HEK293 (cell line): ENCODE measurements around the gene ACACB.
A peak's percentile ranks its signal among the peaks of the same experiment; 100 is the strongest.

Source experiments
- GLIS2 ChIP-seq: fragments of 450-650 bp; formaldehyde crosslinking; IDR thresholded peaks from 2 replicates; pipeline ENCODE4 v1.5.1; 2016; ENCODE audit warnings: missing biosample characterization, missing genetic modification characterization
- KLF17 ChIP-seq: fragments of 450-650 bp; formaldehyde crosslinking; IDR thresholded peaks from 2 replicates; pipeline ENCODE4 v1.5.1; 2016; ENCODE audit warnings: missing biosample characterization, missing genetic modification characterization
- KLF8 ChIP-seq: fragments of 450-650 bp; formaldehyde crosslinking; IDR thresholded peaks from 2 replicates; pipeline ENCODE4 v1.5.1; 2016; ENCODE audit warnings: missing biosample characterization, missing genetic modification characterization
- MZF1 ChIP-seq: fragments of 450-650 bp; formaldehyde crosslinking; IDR thresholded peaks from 2 replicates; pipeline ENCODE4 v1.5.1; 2017; ENCODE audit warnings: missing biosample characterization, missing genetic modification characterization, borderline replicate concordance
- OSR2 ChIP-seq: fragments of 450-650 bp; formaldehyde crosslinking; IDR thresholded peaks from 2 replicates; pipeline ENCODE4 v1.5.1; 2016; ENCODE audit warnings: missing biosample characterization, missing genetic modification characterization
- PRDM10 ChIP-seq: fragments of 450-650 bp; formaldehyde crosslinking; IDR thresholded peaks from 2 replicates; pipeline ENCODE4 v1.5.1; 2016; ENCODE audit warnings: missing biosample characterization, missing genetic modification characterization
- SCRT1 ChIP-seq: fragments of 450-650 bp; formaldehyde crosslinking; IDR thresholded peaks from 2 replicates; pipeline ENCODE4 v1.5.1; 2016; ENCODE audit warnings: missing biosample characterization, missing genetic modification characterization, borderline replicate concordance
- TSHZ1 ChIP-seq: fragments of 450-650 bp; formaldehyde crosslinking; IDR thresholded peaks from 2 replicates; pipeline ENCODE4 v1.5.1; 2016; ENCODE audit warnings: missing biosample characterization, missing genetic modification characterization, borderline replicate concordance
- ZBTB44 ChIP-seq: fragments of 450-650 bp; IDR thresholded peaks from 2 replicates; pipeline ENCODE4 v1.5.1; 2018; ENCODE audit warnings: missing biosample characterization, mild to moderate bottlenecking, missing genetic modification characterization
- ZNF148 ChIP-seq: fragments of 450-650 bp; formaldehyde crosslinking; IDR thresholded peaks from 2 replicates; pipeline ENCODE4 v1.5.0; 2017; ENCODE audit warnings: missing biosample characterization, missing genetic modification characterization, borderline replicate concordance
- ZNF157 ChIP-seq: fragments of 450-650 bp; formaldehyde crosslinking; IDR thresholded peaks from 2 replicates; pipeline ENCODE4 v1.5.1; 2016; ENCODE audit warnings: missing biosample characterization, missing genetic modification characterization
- ZNF24 ChIP-seq: fragments of 450-650 bp; formaldehyde crosslinking; IDR thresholded peaks from 2 replicates; pipeline ENCODE4 v1.5.1; 2016; ENCODE audit warnings: missing biosample characterization, missing genetic modification characterization
- ZNF280D ChIP-seq: fragments of 450-650 bp; formaldehyde crosslinking; IDR thresholded peaks from 2 replicates; pipeline ENCODE4 v1.5.1; 2016; ENCODE audit warnings: missing biosample characterization, missing genetic modification characterization
- ZNF362 ChIP-seq: fragments of 450-650 bp; formaldehyde crosslinking; IDR thresholded peaks from 2 replicates; pipeline ENCODE4 v1.5.1; 2016; ENCODE audit warnings: missing biosample characterization, missing genetic modification characterization
- ZNF423 ChIP-seq: fragments of 450-650 bp; formaldehyde crosslinking; IDR thresholded peaks from 2 replicates; pipeline ENCODE4 v1.5.1; 2016; ENCODE audit warnings: missing biosample characterization, missing genetic modification characterization
- ZNF548 ChIP-seq: fragments of 450-650 bp; formaldehyde crosslinking; IDR thresholded peaks from 2 replicates; pipeline ENCODE4 v1.5.1; 2016; ENCODE audit warnings: missing biosample characterization, missing genetic modification characterization
- ZNF560 ChIP-seq: fragments of 450-650 bp; formaldehyde crosslinking; IDR thresholded peaks from 2 replicates; pipeline ENCODE4 v1.5.1; 2017; ENCODE audit warnings: missing biosample characterization, missing genetic modification characterization, borderline replicate concordance
- ZNF571 ChIP-seq: fragments of 450-650 bp; formaldehyde crosslinking; IDR thresholded peaks from 2 replicates; pipeline ENCODE4 v1.5.0; 2017; ENCODE audit warnings: missing biosample characterization, missing genetic modification characterization
- ZNF585B ChIP-seq: fragments of 450-650 bp; formaldehyde crosslinking; IDR thresholded peaks from 2 replicates; pipeline ENCODE4 v1.5.1; 2016; ENCODE audit warnings: missing biosample characterization, missing genetic modification characterization
- ZNF776 ChIP-seq: fragments of 450-650 bp; formaldehyde crosslinking; IDR thresholded peaks from 2 replicates; pipeline ENCODE4 v1.5.0; 2017; ENCODE audit warnings: missing biosample characterization, missing genetic modification characterization, borderline replicate concordance

Gene ACACB

GRCh38 chr12:109305547-109305946 is 189.2 kb downstream of the ACACB start (continued):
- no peak for TF ChIP-seq ZNF548 (tag by site-specific recombination)
- TF ChIP-seq KLF17 (tag by site-specific recombination): peak; percentile 70
- no peak for TF ChIP-seq ZNF560 (tag by site-specific recombination)
- no peak for TF ChIP-seq ZNF24 (tag by site-specific recombination)
- TF ChIP-seq TSHZ1 (tag by site-specific recombination): no peak
- no peak for TF ChIP-seq ZNF157
- TF ChIP-seq ZNF776 (tag by site-specific recombination): no peak
- TF ChIP-seq GLIS2 (tag by site-specific recombination): no peak
- no peak for TF ChIP-seq MZF1 (tag by site-specific recombination)
- no peak for TF ChIP-seq SCRT1 (tag by site-specific recombination)
- TF ChIP-seq OSR2 (tag by site-specific recombination): no peak
- no peak for TF ChIP-seq KLF8
- no peak for TF ChIP-seq ZNF571 (tag by site-specific recombination)
- no peak for TF ChIP-seq ZNF148
- no peak for TF ChIP-seq ZNF280D (tag by site-specific recombination)
- no peak for TF ChIP-seq ZBTB44 (tag by site-specific recombination)
- TF ChIP-seq PRDM10 (tag by site-specific recombination): peak; percentile 98
- TF ChIP-seq ZNF362 (tag by site-specific recombination): peak; percentile 81; the same call in 1 of the 2 replicates
- TF ChIP-seq ZNF423 (tag by site-specific recombination): no peak
- no peak for TF ChIP-seq ZNF585B (tag by site-specific recombination)
